Activated CD8-positive, alpha-beta memory T cell treated with anti-CD3 and anti-CD28 coated beads for 1 hour (primary cell): Measurements from ENCODE around the gene NRIP2.

ENCODE experiments used
- DNase-seq, 2 donors: peaks; one replicate each; pipeline ENCODE4 v3.0.0-alpha.2; 2020; ENCODE audit warnings: low read depth in 1 of 2; ENCODE audit errors: extremely low read depth in 1 of 2

The NRIP2 gene

DNA sequence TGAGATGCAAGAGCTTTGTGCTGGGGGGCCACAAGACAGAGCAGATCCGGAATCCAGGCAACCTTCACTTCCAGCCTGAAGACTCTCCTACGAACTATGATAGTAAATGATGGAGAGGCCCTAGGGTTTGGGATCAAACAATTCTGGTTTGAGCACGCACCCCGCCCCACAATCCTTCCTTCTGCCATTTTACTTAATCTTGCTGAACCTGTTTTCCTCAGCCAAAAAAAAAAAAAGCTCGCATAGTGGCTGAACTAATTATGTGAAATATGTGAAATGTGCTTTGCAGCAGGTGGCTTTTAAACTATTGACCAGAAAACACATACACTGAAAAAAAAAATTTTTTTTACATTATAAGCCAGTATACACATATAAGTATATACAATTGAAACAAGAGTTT, 23.0 kb downstream of the NRIP2 start:
- no peak for DNase-seq

DNA sequence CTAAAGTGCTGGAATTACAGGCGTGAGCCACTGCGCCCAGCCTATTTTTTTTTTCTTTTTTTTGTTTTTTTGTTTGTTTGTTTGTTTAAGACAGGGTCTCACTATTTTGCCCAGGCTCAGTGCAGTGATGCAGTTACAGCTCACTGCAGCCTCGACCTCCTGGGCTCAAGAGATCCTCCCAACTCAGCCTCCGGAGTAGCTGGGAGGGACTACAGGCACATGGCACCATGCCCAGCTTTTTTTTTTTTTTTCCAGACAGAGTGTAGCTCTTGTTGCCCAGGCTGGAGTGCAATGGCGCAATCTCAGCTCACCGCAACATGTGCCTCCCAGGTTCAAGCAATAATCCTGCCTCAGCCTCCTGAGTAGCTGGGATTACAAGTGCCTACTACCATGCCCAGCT, 28.1 kb downstream of the NRIP2 start:
- DNase-seq, result no peak

DNA sequence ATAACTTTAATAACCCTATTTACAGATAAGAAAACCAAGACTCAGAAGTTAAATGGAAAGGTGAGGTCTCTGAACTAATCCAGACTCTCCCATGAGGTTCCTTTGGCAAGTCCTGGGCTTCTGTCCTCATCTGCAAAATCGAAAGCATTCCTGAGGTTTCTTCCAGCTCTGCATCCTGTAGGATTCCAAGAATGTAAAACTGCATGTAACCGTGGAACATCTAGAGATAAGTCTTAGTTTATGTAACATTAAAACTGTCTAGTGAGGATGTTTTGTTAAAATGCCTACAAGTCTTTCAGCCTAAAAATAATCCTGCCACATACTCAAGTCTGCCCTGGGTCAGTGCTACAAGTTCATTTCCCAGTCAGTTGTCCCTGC, 29.7 kb downstream of the NRIP2 start:
- DNase-seq, result no peak

DNA sequence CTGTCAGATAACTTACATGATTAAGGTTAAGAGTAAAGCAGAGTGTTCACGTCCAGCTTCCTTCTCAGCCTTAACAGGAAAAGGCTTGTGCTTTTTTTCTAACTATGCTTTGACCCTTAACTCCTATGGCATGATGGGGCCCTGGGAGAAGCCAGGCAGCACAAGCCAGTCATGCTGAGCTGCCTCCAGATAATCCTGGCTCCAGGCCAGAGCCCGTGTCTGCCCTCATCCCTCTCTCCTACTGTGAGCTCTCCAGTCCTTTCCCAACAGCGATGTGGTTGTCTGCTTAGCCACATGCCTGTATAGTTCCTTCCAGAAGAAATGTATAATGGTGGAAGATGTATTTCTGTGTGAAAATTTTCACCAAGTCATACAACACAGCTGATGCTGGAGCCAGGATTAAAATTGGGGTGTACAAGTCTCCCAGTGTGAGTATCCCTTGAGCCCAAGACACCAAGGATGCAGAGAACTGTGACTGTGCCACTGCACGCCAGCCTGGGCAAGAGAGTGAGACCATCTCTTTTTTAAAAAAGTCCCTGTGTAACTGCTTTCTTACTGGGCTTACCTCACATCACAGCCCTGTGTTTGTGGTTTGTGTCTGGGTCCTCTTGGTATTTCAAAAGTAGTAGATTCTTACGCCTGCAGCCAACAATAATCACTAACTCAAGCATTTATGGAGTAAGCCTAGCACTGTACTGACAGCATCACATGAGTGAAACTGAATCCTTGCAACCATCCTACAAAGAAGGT, 30.3 kb downstream of the NRIP2 start:
- DNase-seq, result no peak

DNA sequence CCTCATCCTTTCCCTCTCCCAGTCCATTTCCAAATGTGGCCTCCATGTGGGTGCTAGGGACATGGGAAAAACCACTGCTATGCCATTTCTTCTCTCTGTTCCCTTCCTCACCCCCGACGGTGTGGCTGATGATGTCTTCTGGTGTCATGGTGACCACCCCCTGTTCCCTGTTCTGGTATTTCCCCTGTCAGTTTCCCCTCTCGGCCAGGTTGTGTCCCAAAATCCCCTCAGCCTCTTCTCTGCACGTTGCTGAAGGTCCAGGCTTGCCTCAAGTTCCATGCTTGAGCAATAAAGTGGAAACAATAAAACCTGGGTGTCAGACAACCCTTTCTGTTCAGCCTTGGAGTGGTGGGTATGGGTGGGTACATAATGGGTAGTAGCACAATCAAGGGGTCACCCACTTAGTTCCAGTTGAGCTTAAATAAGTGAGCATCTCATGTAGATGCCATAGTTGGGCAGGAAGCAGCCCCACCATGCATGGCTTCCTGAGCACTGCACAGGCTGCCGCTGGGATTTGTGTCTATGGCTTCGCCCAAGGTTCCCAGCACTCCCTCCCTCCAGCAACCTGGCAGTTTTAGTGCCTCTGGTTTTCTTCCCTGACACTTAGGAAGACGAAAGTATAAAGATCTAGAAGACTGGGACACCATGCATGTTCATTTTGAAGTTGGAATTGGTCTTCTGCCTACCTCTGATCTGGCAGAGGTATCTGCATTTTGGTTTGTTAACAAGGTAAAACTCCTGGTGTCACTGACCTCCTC, 31.0 kb downstream of the NRIP2 start:
- DNase-seq, result no peak

DNA sequence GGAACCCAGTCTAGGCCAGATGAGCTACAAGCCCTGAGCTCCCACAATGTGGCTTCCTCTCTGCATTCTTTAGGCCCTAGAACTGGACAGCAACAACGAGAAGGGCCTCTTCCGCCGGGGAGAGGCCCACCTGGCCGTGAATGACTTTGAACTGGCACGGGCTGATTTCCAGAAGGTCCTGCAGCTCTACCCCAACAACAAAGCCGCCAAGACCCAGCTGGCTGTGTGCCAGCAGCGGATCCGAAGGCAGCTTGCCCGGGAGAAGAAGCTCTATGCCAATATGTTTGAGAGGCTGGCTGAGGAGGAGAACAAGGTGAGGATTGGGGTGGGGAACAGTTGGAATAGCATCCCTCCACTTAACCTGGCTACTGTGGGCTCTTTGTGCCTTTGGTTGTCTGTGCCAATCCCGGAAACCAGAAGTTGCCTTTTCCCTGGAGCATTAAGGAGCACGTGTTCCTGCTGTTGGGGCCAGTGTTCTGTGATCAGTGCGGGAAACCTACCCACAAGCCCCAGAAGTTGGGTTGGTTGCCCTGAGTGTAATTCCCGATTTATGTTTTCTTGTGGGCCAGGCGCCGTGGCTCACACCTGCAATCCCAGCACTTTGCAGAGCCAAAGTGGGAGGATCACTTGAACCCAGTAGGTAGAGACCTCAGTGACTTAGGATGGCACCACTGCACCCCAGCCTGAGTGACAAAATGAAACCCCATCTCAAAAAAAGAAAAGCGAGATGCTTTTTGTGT, 33.6 kb downstream of the NRIP2 start:
- no peak for DNase-seq

DNA sequence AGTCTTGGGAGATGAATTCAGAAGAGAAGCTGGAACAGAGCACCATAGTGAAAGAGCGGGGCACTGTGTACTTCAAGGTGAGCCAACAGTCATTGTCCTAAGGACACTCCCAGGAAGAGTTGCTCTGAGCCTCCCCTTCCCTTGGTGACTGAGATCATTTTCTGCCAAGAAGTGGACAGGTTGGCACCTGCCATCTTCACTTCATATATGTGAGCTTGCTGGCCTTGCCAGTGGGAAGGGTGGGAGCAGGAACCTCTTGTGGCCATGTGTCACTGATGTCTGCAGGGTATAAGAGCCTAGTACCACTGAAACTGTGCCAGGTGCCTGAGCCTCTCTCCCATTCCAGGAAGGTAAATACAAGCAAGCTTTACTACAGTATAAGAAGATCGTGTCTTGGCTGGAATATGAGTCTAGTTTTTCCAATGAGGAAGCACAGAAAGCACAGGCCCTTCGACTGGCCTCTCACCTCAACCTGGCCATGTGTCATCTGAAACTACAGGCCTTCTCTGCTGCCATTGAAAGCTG, 34.7 kb downstream of the NRIP2 start:
- DNase-seq, result no peak

DNA sequence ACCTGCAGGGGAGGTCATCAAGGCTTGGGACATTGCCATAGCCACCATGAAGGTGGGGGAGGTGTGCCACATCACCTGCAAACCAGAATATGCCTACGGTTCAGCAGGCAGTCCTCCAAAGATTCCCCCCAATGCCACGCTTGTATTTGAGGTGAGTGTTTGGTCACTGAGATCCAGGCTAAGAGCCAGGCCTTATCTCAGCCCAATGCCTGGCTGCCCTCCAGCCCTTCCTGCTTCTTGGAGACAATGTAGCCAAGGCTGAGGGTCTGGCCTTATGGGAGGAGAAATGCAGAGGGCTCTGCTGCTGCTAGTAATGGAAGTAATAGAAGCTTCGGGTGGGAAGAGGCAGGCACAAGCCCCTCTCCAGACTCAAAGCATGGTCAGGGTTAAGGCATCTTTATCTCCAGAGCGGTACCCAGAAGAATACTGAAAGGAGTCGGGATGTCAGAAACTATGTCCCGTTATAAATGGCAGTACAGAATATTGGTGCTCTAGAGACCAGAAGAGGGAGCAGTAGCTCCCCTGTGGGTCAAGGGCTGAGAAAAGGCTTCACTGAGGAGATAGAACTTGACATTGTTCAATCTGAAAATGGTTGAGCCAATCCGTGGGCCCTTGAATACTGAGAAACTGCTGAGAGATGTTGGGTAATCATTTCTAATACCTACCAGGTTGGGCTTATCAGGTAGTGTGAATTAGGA, 37.0 kb downstream of the NRIP2 start:
- DNase-seq, result no peak

DNA sequence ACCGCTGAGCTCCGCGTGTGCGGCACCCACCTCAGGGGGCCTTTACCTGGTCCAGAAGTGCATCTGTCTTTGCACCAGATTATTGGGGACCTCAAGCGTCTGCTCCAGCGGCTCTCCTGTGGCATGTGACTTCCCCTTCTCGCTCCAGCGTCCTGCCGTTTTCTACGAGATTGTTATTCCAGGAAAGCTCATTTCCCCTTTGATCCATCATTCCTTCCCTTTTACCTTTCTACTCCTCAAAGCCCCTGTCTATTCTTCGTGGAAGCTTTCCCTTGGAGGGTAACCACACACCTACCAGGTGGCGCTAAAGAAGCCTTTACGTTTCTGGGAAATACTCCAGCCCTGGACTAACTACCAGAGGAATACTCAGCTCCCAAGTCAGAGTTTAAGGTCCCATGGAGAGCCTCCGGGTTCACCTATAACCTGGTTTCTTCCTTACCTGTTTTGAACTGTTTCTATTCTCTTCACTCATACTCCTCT, 38.6 kb downstream of the NRIP2 start:
- no peak for DNase-seq

DNA sequence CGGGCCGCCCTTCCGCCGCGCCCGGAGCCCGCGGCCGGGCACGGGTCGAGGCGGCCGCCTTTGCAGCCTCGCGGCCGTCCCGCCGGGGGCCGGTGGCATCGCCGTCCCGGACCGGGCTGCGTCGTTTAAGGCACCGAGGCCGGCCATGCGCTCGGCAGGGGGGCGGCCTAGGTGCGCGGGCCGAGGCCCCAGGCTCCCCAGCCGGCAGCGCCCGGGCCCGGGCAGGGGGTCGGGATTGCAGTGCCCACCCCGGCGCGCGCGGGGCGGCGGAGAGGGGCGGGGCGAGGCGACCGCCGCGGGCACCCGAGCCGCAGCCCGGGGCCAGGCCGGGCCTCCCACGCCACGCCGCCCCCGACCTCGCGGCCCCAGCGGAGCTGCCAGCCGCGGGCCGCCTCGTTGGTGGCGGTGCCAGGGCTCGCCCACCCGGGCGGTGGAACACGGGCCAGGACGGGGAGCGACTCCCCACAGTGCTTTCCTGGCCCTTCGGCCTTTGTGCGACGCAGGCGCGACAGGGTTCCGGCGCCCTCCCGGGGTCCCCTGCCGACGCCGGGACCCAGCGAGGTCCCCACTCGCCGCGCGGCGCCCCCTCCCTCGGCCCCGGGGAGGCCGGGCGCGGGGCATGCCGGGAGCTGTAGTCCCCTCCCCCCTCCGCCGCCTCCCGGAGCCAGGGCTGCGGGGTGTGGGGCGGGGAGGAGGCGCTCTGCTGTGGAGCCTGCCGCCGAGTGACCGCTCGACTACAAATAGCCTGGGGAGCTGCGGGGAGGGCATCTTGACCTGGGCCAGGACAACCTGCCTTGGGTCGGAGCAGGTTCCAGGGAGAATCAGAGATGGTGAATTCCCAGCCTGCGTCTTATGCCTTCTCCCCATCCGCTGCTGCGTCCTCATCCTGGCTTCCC, 39.3 kb downstream of the NRIP2 start:
- DNase-seq, result peak in 1 of 2 donors; percentile 63

DNA sequence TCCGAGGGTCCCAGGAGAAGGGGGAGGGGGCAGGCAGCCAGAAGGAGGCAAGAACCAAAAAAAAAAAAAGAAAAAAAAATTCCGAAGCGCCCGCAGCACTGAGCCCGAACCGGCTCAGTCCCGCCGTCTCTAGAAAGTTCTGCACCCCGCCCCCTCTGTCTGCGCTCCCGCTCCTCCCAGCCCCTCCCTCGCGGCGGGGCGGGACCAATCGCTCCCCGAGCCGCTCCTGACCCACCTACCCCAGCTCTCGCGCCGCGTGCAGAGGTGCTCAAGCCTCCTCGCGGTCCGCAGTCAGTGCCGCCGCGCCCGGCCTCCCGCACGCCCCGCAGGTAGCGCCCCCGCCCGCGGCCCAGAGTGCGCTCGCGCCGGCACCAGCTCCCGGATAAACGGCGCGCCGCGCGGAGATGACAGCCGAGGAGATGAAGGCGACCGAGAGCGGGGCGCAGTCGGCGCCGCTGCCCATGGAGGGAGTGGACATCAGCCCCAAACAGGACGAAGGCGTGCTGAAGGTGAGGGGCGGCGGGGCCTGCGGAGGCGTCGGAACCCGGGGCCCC, 40.0 kb downstream of the NRIP2 start, which contains the start of gene FKBP4:
FKBP4 (plus strand) TSS at position 235 of the 554 bp plus-strand sequence; CDS start at position 405, 170 bp downstream.
- DNase-seq, result peak; percentile 70 to 83

DNA sequence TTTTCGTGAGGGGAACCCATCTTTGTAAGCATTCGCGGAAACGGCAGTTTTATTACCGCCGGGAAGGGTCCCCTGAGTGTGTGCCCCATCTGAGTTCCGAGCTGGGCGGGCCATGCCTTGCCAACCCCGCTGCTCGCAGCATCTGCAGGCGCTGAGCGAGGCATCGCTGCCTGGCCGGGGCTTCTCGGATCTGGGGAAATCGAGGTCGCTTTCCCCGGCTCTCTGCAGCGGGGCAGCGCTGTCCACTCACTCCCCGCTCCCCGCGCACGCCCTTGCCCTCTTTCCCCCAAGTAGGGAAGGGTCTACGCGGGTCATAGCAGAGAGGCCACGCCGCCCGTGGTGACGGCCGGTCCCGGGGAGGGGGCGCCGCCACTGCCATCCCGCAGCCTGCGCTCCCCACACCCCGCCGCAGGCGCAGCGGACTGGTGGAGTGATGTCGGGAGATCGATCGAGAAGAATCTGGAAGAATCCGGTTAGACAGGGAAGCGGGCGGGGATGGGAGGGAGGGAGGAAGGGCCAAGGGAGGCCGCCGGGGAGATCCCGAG, 40.6 kb downstream of the NRIP2 start:
- no peak for DNase-seq

DNA sequence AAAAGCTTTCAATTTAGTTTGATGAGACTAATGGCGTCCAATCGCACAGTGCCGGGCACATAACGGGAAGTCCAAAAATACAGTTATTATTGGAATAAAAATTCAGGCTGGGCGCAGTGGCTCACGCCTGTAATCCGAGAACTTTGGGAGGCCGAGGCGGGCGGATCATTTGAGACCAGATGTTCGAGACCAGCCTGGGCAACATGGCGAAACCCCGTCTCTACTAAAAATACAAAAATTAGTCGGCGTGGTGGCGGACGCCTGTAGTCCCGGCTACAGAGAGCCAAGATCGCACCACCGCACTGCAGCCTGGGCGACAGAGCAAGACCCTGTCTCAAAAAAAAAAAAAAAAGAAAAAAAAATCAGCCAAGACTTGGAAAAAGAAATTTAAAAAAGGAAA, 41.3 kb downstream of the NRIP2 start:
- DNase-seq, result no peak

DNA sequence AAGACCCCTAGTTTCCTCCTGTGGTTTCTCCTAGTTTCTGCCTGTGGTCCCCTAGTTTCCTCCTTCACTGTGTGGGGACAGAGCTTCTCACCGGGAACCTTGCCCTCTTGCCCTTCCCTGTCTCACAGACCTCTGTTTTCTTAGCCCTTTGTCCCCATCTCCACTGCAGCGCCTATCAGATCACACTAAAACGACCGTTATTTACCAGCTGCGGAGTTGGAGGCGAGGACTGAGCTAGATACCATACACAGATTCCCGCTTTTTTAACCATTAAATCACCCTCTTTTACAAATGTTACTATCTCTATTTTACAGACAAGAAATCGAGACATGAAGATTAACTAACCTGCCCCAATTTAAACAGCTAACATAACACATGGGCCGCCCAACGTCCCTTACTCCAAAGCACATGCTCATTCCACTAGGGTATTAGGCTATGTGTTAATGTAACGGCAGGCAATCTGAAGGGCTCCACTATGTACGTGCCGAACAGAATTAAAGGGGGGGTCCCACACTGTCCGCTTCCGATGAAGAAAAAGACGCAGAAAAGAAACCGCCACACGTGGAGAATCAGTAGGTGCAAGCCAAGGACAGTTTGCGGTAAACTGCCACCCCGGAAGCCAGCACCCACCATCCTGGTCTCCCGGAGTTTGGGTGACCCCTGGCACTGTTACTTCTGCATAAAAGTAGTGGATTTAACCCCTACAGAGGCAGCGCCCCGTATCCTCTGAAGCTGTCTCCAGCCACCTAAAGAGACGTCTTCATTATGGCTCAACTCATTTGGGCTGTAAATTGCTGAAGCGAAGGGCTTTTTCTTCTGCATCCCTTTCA, 41.9 kb downstream of the NRIP2 start:
- no peak for DNase-seq

DNA sequence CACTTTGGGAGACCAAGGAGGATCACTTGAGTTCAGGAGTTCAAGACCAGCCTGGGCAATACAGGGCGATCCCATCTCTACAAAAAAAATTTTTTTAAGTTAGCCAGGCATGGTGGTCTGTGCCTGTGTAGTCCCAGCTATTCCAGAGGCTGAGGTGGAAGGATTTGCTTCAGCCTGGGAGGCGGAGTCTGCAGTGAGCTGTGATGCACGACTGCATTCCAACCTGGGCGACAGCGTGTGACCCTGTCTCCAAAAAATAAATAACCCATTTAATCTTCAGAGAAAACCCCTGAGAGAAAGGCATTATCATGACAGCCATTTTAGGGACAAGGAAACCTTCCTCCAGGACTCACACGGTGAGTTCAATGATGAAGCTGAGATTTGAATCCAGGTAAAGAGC, 43.7 kb downstream of the NRIP2 start:
- DNase-seq, result no peak

DNA sequence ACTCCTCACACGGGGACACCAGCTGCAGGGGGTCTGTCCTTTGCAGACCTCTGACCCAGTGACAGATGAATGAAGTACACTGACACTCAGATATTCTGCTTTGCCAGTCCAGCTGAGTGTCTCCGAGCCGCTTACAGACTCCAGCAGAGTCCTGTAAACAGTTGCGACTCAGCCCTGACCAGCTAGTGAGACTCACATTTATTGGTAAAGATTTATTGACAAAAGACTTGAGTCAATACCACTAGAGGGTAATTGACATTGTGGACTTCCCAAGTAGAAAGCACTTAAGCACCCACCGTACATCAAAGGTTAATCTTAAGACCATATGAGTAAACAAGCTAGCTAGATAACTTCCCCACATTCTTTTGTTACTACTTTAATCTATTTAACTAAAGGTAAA, 49.8 kb downstream of the NRIP2 start:
- DNase-seq, result no peak

DNA sequence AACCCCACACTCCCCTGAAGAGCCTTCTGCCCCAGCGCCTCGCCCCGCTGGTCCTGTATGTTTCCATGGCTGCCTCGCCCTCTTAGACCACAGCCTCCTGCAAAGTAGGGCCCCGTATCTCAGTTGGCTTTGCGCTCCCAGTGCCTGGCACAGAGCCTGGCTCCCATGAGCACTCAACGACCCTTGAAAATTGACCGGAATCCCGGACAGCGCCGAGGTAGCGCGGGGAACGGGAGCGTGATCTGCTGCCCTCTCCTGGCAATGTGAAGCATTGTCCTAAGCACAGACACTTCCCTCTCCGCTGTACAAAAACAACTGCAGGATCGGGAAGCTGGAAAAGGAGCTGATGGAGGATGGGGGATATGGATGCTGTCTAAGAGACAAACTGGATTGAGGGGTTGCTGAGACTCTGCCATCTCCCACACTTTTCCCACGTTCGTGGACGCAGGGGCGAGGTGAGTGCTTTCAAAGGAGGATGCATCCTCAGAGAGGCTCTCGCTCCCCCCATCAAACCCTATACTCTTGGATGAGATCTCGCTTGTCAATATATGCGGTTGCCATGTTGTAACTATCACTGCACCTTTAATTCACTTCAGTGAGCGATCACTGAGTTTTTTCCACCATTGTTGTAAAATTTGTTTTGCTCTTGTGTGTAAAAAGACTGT, 50.8 kb downstream of the NRIP2 start:
- DNase-seq, result no peak

DNA sequence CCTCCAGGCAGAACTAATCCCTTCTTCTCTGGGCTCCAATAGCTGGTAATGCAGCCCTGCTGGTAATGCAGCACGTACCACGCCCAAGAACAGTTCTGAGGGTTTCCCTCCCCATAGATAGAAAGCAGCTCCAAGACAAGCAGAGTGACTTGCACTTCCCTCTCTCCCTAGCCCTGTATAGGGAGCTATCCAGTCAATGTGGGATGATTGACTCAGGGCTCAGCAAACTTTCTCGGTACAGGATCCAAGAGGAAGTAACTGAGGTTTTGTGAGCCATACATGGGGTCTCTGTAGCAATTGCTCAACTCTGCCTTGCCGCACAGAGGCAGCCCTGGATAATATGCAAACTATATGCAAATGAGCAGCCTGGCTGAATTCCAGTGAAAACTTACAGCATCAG, 55.6 kb downstream of the NRIP2 start:
- no peak for DNase-seq
